Measurements from ENCODE around the gene TMEM51.

Gene TMEM51

GRCh38 chr1:15243275-15244043 lies 89.9 kb downstream of the TMEM51 start:
- Histone ChIP-seq H3K27ac (ENCODE audit: low read depth, low read length) (no peak overlapping the region), H3K79me1 (ENCODE audit: low read length) (no peaks in the 10 kb centered on the region), H2BK12ac (ENCODE audit: low read length) (no peak overlapping the region), H3K27me3 (ENCODE audit: insufficient read depth, low read length) (peaks cover 2% of the 10 kb centered on the region), H3K23ac (ENCODE audit: low read length) (no peak overlapping the region), H3K36me3 (ENCODE audit: control insufficient read depth in 1 of 2, insufficient read depth in 2 of 2, low read length in 2 of 2) (no peaks in the 10 kb centered on the region), H3K18ac (ENCODE audit: low read length) (no peak overlapping the region), H3K4me1 (ENCODE audit: control insufficient read depth in 1 of 2, insufficient read depth in 2 of 2, low read length in 2 of 2) (peaks cover 3 to 8% of the 10 kb centered on the region in 2 experiments), H3K4me3 (ENCODE audit: low read depth, low read length) (no peak overlapping the region), H4K12ac (ENCODE audit: low read depth, low read length) (no peak overlapping the region), H3K4ac (ENCODE audit: low read depth, low read length) (no peak overlapping the region), H3K4me2 (ENCODE audit: low read length) (no peak overlapping the region), H2BK120ac (ENCODE audit: insufficient read depth, low read length, poor library complexity) (no peak overlapping the region), H2AK5ac (ENCODE audit: low read length) (no peak overlapping the region), H2AFZ (ENCODE audit: insufficient read depth, low read length, poor library complexity) (no peak overlapping the region), H4K91ac (ENCODE audit: low read depth, low read length) (no peak overlapping the region), H3K79me2 (ENCODE audit: control insufficient read depth, insufficient read depth, low read length, poor library complexity) (no peaks in the 10 kb centered on the region), H3K9ac (ENCODE audit: low read length) (no peak overlapping the region), H3K9me3 (ENCODE audit: insufficient read depth, low read depth, low read length) (peaks cover 3% of the 10 kb centered on the region), H3K14ac (ENCODE audit: low read length) (no peak overlapping the region), H2BK5ac (ENCODE audit: low read depth, low read length, poor library complexity) (no peak overlapping the region), H4K8ac (ENCODE audit: low read depth, low read length) (no peak overlapping the region)
- DNase-seq = peak; percentile 65 to 75
- WGBS (ENCODE audit: extremely low coverage, insufficient coverage, insufficient read length) = no CpG with 5 or more reads among the region's 10 CpGs

- no CpG with 5 or more reads among the region's 5 CpGs for WGBS (ENCODE audit: extremely low coverage, insufficient coverage, insufficient read length)
- Histone ChIP-seq H2BK5ac (ENCODE audit: low read depth, low read length, poor library complexity) (no peak overlapping the region), H3K4me3 (ENCODE audit: low read depth, low read length) (no peak overlapping the region), H2BK120ac (ENCODE audit: insufficient read depth, low read length, poor library complexity) (no peak overlapping the region), H4K8ac (ENCODE audit: low read depth, low read length) (no peak overlapping the region), H3K23ac (ENCODE audit: low read length) (no peak overlapping the region), H3K79me1 (ENCODE audit: low read length) (no peaks in the 10 kb centered on the region), H3K27ac (ENCODE audit: low read depth, low read length) (no peak overlapping the region), H4K12ac (ENCODE audit: low read depth, low read length) (no peak overlapping the region), H3K4me2 (ENCODE audit: low read length) (no peak overlapping the region), H3K27me3 (ENCODE audit: insufficient read depth, low read length) (peaks cover 2% of the 10 kb centered on the region), H3K79me2 (ENCODE audit: control insufficient read depth, insufficient read depth, low read length, poor library complexity) (no peaks in the 10 kb centered on the region), H4K91ac (ENCODE audit: low read depth, low read length) (no peak overlapping the region), H2AFZ (ENCODE audit: insufficient read depth, low read length, poor library complexity) (no peak overlapping the region), H3K9ac (ENCODE audit: low read length) (no peak overlapping the region), H3K18ac (ENCODE audit: low read length) (no peak overlapping the region), H3K36me3 (ENCODE audit: control insufficient read depth in 1 of 2, insufficient read depth in 2 of 2, low read length in 2 of 2) (no peaks in the 10 kb centered on the region), H3K9me3 (ENCODE audit: insufficient read depth, low read depth, low read length) (peaks cover 3% of the 10 kb centered on the region), H2BK12ac (ENCODE audit: low read length) (no peak overlapping the region), H2AK5ac (ENCODE audit: low read length) (no peak overlapping the region), H3K4ac (ENCODE audit: low read depth, low read length) (no peak overlapping the region), H3K14ac (ENCODE audit: low read length) (no peak overlapping the region), H3K4me1 (ENCODE audit: control insufficient read depth in 1 of 2, insufficient read depth in 2 of 2, low read length in 2 of 2) (peaks cover 3 to 8% of the 10 kb centered on the region in 2 experiments)
- DNase-seq = no peak
Observed at GRCh38 chr1:15244813-15245212, 91.3 kb downstream of the TMEM51 start.

DNA sequence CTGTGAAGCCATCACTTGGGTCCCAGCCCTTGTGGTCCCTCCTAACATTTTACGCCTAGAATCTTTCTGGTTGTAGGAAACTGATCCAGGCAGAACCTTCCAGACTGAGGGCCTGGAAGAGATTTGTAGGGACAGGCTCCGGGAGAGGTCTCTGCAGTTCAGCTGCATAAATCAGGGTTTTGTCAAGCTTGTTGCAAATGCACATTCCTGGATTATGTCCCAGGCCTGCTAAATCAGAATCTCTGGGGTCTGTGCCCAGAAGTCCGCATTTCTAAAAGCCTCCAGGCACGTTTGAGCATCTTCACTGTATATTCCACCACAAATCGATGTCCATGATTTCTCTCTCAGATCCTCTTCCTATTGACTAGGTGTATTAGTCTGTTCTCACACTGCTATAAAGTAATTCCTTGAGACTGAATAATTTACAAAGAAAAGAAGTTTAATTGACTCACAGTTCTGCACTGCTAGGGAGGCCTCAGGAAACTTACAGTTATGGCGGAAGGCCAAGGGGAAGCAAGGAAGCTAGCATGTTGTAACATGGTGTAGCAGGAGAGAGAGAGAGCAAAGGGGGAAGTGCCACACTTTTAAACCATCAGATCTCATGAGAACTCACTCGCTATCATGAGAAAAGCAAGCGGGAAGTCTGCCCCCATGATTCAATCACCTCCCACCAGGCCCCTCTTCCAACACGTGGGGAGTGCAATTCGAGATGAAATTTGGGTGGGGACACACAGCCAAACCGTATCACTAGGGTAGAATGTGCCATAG lies 92.2 kb downstream of the TMEM51 start:
- no peak overlapping the region for H4K91ac ChIP-seq (ENCODE audit: low read depth, low read length)
- no peak overlapping the region for H3K4me3 ChIP-seq (ENCODE audit: low read depth, low read length)
- H3K9me3 ChIP-seq (ENCODE audit: insufficient read depth, low read depth, low read length) = peaks cover 3% of the 10 kb centered on the region
- no peak overlapping the region for H3K9ac ChIP-seq (ENCODE audit: low read length)
- H3K4ac ChIP-seq (ENCODE audit: low read depth, low read length) = no peak overlapping the region
- H4K8ac ChIP-seq (ENCODE audit: low read depth, low read length) = no peak overlapping the region
- no peak overlapping the region for H4K12ac ChIP-seq (ENCODE audit: low read depth, low read length)
- no peak overlapping the region for H3K27ac ChIP-seq (ENCODE audit: low read depth, low read length)
- peaks cover 3 to 8% of the 10 kb centered on the region in 2 experiments for H3K4me1 ChIP-seq (ENCODE audit: control insufficient read depth in 1 of 2, insufficient read depth in 2 of 2, low read length in 2 of 2)
- no peaks in the 10 kb centered on the region for H3K79me1 ChIP-seq (ENCODE audit: low read length)
- no peak overlapping the region for H3K4me2 ChIP-seq (ENCODE audit: low read length)
- no peaks in the 10 kb centered on the region for H3K36me3 ChIP-seq (ENCODE audit: control insufficient read depth in 1 of 2, insufficient read depth in 2 of 2, low read length in 2 of 2)
- no peak overlapping the region for H3K23ac ChIP-seq (ENCODE audit: low read length)
- H2AK5ac ChIP-seq (ENCODE audit: low read length) = no peak overlapping the region
- no peaks in the 10 kb centered on the region for H3K79me2 ChIP-seq (ENCODE audit: control insufficient read depth, insufficient read depth, low read length, poor library complexity)
- no peak overlapping the region for H2BK12ac ChIP-seq (ENCODE audit: low read length)
- no peak overlapping the region for H3K14ac ChIP-seq (ENCODE audit: low read length)
- H2BK5ac ChIP-seq (ENCODE audit: low read depth, low read length, poor library complexity) = no peak overlapping the region
- H3K18ac ChIP-seq (ENCODE audit: low read length) = no peak overlapping the region
- H2AFZ ChIP-seq (ENCODE audit: insufficient read depth, low read length, poor library complexity) = no peak overlapping the region
- no peak for DNase-seq
- H3K27me3 ChIP-seq (ENCODE audit: insufficient read depth, low read length) = peaks cover 2% of the 10 kb centered on the region
- WGBS (ENCODE audit: extremely low coverage, insufficient coverage, insufficient read length) = no CpG with 5 or more reads among the region's 11 CpGs
- H2BK120ac ChIP-seq (ENCODE audit: insufficient read depth, low read length, poor library complexity) = no peak overlapping the region

DNA sequence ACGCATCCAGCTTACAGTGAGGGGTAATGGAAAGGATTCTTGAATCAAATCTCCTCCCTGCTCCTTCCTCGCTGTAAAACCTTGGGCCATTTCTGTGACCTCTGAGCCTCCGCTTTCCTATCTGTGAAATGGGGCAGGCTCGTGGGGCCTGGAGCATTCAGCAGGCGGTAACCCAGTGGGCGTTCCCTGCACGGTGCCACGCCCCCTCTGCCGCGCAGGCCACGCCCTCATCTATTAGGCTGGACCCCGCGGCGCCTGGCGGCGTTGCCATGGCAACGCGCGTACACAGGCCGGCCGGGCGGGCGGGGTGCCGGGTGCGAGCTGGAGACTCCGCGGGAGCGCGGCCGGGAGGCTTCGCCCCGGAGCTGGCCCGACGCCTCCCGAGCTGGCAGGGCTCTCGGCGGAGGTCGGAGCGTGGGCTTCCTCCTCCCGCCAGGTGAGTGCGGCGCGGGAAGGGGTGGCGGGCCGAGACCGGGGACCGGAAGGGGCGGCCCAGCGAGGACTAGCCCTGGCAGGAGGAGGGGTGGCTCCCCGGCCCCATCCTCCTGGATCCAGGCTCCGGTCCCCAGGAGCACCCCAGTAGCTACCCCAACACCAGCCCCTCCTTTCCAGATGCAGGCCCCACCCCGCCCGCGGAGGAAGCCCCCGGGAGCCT lies 93.5 kb downstream of the TMEM51 start, which contains the start of gene FHAD1:
TSS of gene FHAD1 (plus strand) at position 264 of the 655 bp plus-strand sequence. CDS start 4,562 bp downstream, outside the sequence.
- Histone ChIP-seq H3K18ac (ENCODE audit: low read length) (no peak within 1 kb of the TSS), H4K12ac (ENCODE audit: low read depth, low read length) (peak within 1 kb of the TSS; percentile 54), H3K23ac (ENCODE audit: low read length) (no peak within 1 kb of the TSS), H4K8ac (ENCODE audit: low read depth, low read length) (peak within 1 kb of the TSS; percentile 71), H3K27me3 (ENCODE audit: insufficient read depth, low read length) (peaks cover 2% of the 10 kb centered on the region), H3K79me2 (ENCODE audit: control insufficient read depth, insufficient read depth, low read length, poor library complexity) (no peaks in the 10 kb centered on the region), H3K4me3 (ENCODE audit: low read depth, low read length) (peak within 1 kb of the TSS; percentile 77), H2AK5ac (ENCODE audit: low read length) (no peak within 1 kb of the TSS), H2BK120ac (ENCODE audit: insufficient read depth, low read length, poor library complexity) (peak within 1 kb of the TSS; percentile 13), H2BK5ac (ENCODE audit: low read depth, low read length, poor library complexity) (no peak within 1 kb of the TSS), H2BK12ac (ENCODE audit: low read length) (peak within 1 kb of the TSS; percentile 47), H3K4ac (ENCODE audit: low read depth, low read length) (no peak within 1 kb of the TSS), H3K14ac (ENCODE audit: low read length) (no peak within 1 kb of the TSS), H3K9me3 (ENCODE audit: insufficient read depth, low read depth, low read length) (peaks cover 6% of the 10 kb centered on the region), H2AFZ (ENCODE audit: insufficient read depth, low read length, poor library complexity) (peak within 1 kb of the TSS; percentile 94), H3K36me3 (ENCODE audit: control insufficient read depth in 1 of 2, insufficient read depth in 2 of 2, low read length in 2 of 2) (no peaks in the 10 kb centered on the region), H3K79me1 (ENCODE audit: low read length) (no peaks in the 10 kb centered on the region), H3K9ac (ENCODE audit: low read length) (no peak within 1 kb of the TSS), H3K4me2 (ENCODE audit: low read length) (peak within 1 kb of the TSS; percentile 83), H3K27ac (ENCODE audit: low read depth, low read length) (no peak within 1 kb of the TSS), H4K91ac (ENCODE audit: low read depth, low read length) (no peak within 1 kb of the TSS), H3K4me1 (ENCODE audit: control insufficient read depth in 1 of 2, insufficient read depth in 2 of 2, low read length in 2 of 2) (peaks cover 3 to 8% of the 10 kb centered on the region in 2 experiments)
- WGBS (ENCODE audit: extremely low coverage, insufficient coverage, insufficient read length) = no CpG with 5 or more reads among the region's 55 CpGs
- DNase-seq = peak; percentile 74
